ENCODE results near the gene LRRC59.

Gene LRRC59

DNA sequence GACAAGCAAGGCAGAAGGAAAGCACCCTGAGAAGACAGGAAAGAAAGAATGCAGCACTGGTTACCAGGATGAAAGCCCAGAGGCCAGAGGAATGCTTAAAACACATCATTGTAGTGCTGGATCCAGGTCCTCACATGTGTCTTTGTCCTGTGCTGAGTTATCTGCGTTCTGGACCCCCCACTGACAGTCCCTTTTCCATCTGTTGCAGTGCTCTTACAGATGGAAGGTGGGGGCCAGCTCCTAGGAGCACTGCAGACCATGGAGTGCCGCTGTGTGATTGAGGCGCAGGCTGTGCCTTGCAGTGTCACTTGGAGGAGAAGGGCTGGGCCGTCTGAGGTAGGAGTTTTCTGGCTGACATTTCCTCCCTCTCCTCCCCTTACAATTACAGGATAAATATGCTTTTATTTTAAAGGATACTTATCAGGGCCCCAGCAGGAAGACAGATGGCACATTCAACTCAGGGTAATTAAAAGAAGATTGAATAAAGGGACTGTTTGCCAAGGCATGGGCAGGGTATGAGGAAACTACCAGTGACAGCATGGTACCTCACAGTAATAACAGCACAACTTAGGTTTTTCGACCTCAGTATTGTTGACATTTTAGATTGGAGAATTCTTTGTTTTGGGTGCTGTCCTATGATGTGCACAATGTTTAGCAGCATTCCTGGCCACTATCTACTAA lies 21.3 kb downstream of the LRRC59 start:
- no peak overlapping the region for H3K4me3 ChIP-seq (ENCODE audit: low read length)
- H3K9ac ChIP-seq (ENCODE audit: low read length) = no peak overlapping the region
- no peaks in the 10 kb centered on the region for H3F3A ChIP-seq (ENCODE audit: insufficient read depth, low read length)
- 0 out of 2 replicates have a peak, but pooled peaks cover 3% of the 10 kb centered on the region for H3K36me3 ChIP-seq (replicated peaks; ENCODE audit: insufficient read depth, low read length)
- peaks cover 11% of the 10 kb centered on the region for H3K4me1 ChIP-seq (ENCODE audit: low read length)
- no peak for DNase-seq
- H3K79me2 ChIP-seq (ENCODE audit: low read length) = peaks cover 23% of the 10 kb centered on the region
- no peaks in the 10 kb centered on the region for H3K9me3 ChIP-seq (replicated peaks; ENCODE audit: insufficient read depth, low read length)
- no peak overlapping the region for H3K4me2 ChIP-seq (ENCODE audit: low read depth, low read length)
- H3K27ac ChIP-seq (ENCODE audit: low read length) = no peak overlapping the region
- H3K27me3 ChIP-seq (replicated peaks; ENCODE audit: insufficient read depth, low read length) = no peaks in the 10 kb centered on the region
- no peaks in the 10 kb centered on the region for H3K9me2 ChIP-seq (replicated peaks; ENCODE audit: insufficient read depth, low read length)
- no peaks in the 10 kb centered on the region for H4K20me1 ChIP-seq (ENCODE audit: insufficient read depth, low read length)
- no peak for TF ChIP-seq EZH2phosphoT487 (IDR thresholded peaks at IDR 0.05; ENCODE audit: low read length)
- TF ChIP-seq EZH2 (optimal IDR thresholded peaks at IDR 0.05; ENCODE audit: low read depth, low read length) = no peak
- TF ChIP-seq, protein P1, sequence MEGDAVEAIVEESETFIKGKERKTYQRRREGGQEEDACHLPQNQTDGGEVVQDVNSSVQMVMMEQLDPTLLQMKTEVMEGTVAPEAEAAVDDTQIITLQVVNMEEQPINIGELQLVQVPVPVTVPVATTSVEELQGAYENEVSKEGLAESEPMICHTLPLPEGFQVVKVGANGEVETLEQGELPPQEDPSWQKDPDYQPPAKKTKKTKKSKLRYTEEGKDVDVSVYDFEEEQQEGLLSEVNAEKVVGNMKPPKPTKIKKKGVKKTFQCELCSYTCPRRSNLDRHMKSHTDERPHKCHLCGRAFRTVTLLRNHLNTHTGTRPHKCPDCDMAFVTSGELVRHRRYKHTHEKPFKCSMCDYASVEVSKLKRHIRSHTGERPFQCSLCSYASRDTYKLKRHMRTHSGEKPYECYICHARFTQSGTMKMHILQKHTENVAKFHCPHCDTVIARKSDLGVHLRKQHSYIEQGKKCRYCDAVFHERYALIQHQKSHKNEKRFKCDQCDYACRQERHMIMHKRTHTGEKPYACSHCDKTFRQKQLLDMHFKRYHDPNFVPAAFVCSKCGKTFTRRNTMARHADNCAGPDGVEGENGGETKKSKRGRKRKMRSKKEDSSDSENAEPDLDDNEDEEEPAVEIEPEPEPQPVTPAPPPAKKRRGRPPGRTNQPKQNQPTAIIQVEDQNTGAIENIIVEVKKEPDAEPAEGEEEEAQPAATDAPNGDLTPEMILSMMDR (IDR thresholded peaks at IDR 0.05; ENCODE audit: low read length) = no peak
- H2AFZ ChIP-seq (ENCODE audit: low read length) = no peak overlapping the region

DNA sequence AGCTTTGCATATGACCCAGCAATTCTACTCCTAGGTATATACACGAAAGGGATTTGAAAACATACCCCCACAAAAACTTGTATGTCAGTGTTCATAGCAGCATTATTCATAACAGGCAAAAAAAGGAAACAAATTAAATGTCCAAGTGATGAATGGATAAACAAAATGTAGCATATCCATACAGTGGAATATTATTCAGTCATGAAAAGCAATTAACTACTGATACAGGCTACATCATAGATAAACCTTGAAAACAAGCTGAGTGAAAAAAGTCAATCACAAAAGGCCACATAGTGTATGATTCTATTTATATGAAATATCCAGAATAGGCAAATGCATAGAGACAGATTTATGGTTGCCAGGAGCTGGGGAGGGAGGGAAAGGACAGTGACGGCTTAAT lies 23.6 kb downstream of the LRRC59 start:
- Histone ChIP-seq H3K9me2 (replicated peaks; ENCODE audit: insufficient read depth, low read length) (no peaks in the 10 kb centered on the region), H4K20me1 (ENCODE audit: insufficient read depth, low read length) (no peaks in the 10 kb centered on the region), H3K27me3 (replicated peaks; ENCODE audit: insufficient read depth, low read length) (no peaks in the 10 kb centered on the region), H3K27ac (ENCODE audit: low read length) (peak overlapping the region; percentile 82; the same call in 1 of the 2 replicates), H3K4me3 (ENCODE audit: low read length) (peak overlapping the region; percentile 79), H3K9ac (ENCODE audit: low read length) (peak overlapping the region; percentile 93), H3K4me1 (ENCODE audit: low read length) (peaks cover 11% of the 10 kb centered on the region), H3K79me2 (ENCODE audit: low read length) (peaks cover 33% of the 10 kb centered on the region), H3K36me3 (replicated peaks; ENCODE audit: insufficient read depth, low read length) (no peaks in the 10 kb centered on the region), H2AFZ (ENCODE audit: low read length) (peak overlapping the region; percentile 77), H3K4me2 (ENCODE audit: low read depth, low read length) (peak overlapping the region; percentile 95), H3K9me3 (replicated peaks; ENCODE audit: insufficient read depth, low read length) (no peaks in the 10 kb centered on the region), H3F3A (ENCODE audit: insufficient read depth, low read length) (no peaks in the 10 kb centered on the region)
- TF ChIP-seq EZH2phosphoT487 (IDR thresholded peaks at IDR 0.05; ENCODE audit: low read length) (no peak), EZH2 (optimal IDR thresholded peaks at IDR 0.05; ENCODE audit: low read depth, low read length) (no peak)
- TF ChIP-seq, protein P1 (IDR thresholded peaks at IDR 0.05; ENCODE audit: low read length) = no peak
- DNase-seq = no peak

DNA sequence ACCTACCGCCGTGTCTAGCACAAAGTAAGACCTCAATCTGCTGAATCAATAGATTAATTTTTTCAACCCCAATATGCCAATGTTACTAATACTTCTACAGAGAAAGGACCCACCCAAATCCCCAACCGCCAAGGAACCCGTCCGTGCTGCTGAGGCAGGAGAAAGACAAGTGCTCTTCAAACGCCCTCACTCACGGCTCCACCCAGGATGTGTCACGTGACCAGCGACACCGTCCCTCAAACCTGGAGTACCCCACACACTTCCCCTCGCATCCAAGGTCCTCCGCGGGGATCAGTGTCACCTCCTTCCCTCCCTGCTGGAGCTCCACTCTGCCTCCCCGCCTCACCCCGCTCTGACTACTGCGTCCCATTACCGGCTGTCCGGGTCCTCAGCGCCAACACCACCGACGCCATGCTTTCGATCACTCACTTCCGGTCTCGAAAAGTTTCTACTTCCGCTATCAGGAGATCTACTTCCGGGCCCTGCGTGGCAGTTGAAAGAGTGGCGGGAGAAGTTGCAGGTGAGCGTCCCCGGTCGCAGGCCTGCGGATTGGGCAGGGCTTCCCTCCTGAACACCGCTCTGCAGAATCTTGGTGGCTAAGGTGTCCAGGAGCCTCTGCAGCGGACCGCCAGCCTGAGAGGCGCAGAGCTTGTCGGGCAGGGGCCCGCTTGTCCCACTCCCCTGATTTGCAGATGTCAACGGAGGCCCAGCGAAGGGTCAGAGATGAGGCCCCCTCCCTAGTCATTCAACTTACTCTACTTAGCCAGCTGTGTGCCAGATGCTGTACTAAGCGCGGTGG lies 24.4 kb downstream of the LRRC59 start, which contains the start of the genes EME1 and MRPL27:
Gene EME1 (plus strand): TSS at position 472 of the 799 bp plus-strand sequence. CDS start 1,980 bp downstream, outside the sequence.
Gene MRPL27 (minus strand): TSS at position 427 of the 799 bp plus-strand sequence. CDS start 14 bp downstream, at position 413.
- peak within 1 kb of the TSS; percentile 82 for H3K27ac ChIP-seq (ENCODE audit: low read length)
- no peaks in the 10 kb centered on the region for H3K9me3 ChIP-seq (replicated peaks; ENCODE audit: insufficient read depth, low read length)
- H2AFZ ChIP-seq (ENCODE audit: low read length) = peak within 1 kb of the TSS; percentile 77
- H3K4me1 ChIP-seq (ENCODE audit: low read length) = peaks cover 11% of the 10 kb centered on the region
- H3K9ac ChIP-seq (ENCODE audit: low read length) = peak within 1 kb of the TSS; percentile 93
- no peak for TF ChIP-seq EZH2phosphoT487 (IDR thresholded peaks at IDR 0.05; ENCODE audit: low read length)
- TF ChIP-seq, protein P1 (IDR thresholded peaks at IDR 0.05; ENCODE audit: low read length) = no peak
- TF ChIP-seq EZH2 (optimal IDR thresholded peaks at IDR 0.05; ENCODE audit: low read depth, low read length) = no peak
- H3K36me3 ChIP-seq (replicated peaks; ENCODE audit: insufficient read depth, low read length) = no peaks in the 10 kb centered on the region
- H3F3A ChIP-seq (ENCODE audit: insufficient read depth, low read length) = no peaks in the 10 kb centered on the region
- peaks cover 33% of the 10 kb centered on the region for H3K79me2 ChIP-seq (ENCODE audit: low read length)
- peak within 1 kb of the TSS; percentile 79 for H3K4me3 ChIP-seq (ENCODE audit: low read length)
- no peaks in the 10 kb centered on the region for H4K20me1 ChIP-seq (ENCODE audit: insufficient read depth, low read length)
- no peaks in the 10 kb centered on the region for H3K9me2 ChIP-seq (replicated peaks; ENCODE audit: insufficient read depth, low read length)
- H3K4me2 ChIP-seq (ENCODE audit: low read depth, low read length) = peak within 1 kb of the TSS; percentile 95
- no peaks in the 10 kb centered on the region for H3K27me3 ChIP-seq (replicated peaks; ENCODE audit: insufficient read depth, low read length)
- DNase-seq = peak; percentile 93
